ENCODE results near the gene GRIK3.

- TF ChIP-seq CTCF (IDR thresholded peaks at IDR 0.05) = no peak
- TF ChIP-seq POLR2A (IDR thresholded peaks at IDR 0.05) = no peak
These were observed 114.7 kb downstream of the GRIK3 start for GRCh38 chr1:36919491-36920145.
